ENCODE measurements around the gene TMC6. TPM values are rescaled to one million over a fixed set of nuclear protein-coding genes. Genes with fewer than 3 reads are reported as not detected.

The TMC6 gene
- 0.17 and 1.0 TPM in 2 replicates for total RNA-seq

GRCh38 chr17:78128551-78129350 lies at the start of gene TMC6:
Gene TMC6 (minus strand): TSS chr17:78128755. CDS start chr17:78126832, 1,923 bp downstream.

DNA sequence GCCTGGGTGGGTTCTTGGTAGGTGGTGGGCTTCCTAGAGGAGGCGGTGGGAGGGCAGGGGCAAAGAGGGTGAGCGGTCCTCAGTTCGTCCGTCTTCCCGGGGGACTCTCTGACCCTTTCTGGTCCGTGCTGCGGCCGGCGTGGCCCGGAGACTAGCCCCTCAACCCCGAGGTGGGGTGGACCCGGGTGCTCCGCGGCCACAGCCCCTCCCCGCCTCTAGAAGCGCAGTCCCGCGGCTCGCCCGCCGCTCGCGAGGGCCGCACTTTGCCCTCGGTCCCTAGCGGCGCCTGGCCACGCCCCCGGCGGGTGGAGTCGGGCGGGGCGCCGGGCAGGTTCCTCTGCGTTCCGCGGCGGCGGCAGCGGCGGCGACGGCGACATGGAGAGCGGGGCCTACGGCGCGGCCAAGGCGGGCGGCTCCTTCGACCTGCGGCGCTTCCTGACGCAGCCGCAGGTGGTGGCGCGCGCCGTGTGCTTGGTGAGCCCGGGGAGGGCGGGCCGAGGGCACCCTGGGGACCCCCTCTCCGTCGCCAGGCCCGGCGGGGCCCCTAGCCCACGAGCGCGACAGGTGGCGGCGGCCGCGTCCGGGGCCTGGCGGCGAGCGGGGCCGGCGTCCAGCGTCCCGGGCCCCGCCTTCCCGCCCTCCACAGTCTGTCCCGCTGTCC lies 39.8 kb upstream of the TMC6 start, which contains the start of gene SYNGR2:
TSS of gene SYNGR2 (plus strand) at position 340 of the 661 bp plus-strand sequence. CDS start at position 376, 36 bp downstream.

DNA sequence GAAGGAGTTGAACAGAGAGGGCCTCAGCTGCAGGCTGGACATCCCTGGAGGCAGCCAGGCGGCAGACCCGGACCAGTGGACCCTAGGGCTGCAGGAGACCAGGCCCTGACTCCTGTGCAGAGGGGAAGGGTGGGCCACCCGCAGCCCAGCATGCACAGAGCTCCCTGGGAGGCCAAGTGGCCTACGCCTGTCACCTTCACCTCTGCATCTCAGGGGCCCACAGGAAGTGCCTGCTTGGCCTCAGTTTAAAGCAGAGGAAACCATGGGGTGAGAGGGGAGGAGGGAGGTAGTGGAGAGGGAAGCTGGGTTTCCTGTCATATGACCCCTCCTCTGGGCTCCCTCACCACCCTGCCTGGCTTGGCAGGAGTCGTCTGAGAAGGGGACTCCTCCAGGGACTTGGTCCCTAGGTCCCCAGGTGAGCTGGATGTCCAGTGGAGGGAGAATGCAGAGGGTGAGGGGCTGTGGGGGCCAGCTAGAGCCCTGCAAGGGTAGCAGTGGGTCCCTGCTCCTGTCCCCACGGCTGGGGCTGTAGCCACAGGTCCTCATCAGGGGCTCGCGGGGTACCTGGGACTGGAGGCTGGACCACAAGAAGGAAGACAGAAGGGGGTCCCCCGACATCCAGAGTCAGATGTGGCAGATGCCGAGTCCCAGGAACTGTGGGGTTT lies 2.0 kb upstream of the TMC6 start, which contains the start of gene TMC8:
TSS of gene TMC8 (plus strand) at position 335 of the 665 bp plus-strand sequence. CDS start 818 bp downstream, outside the sequence.

Other genes with a start within 250 kb of the TMC6 start
- 5.3 and 7.6 TPM in 2 replicates for gene TNRC6C, start 170.1 kb downstream of the TMC6 start, total RNA-seq
- not detected in 2 replicates for gene TMC8, start 2.0 kb upstream of the TMC6 start, total RNA-seq
- not detected in 2 replicates for gene C17orf99, start 17.6 kb upstream of the TMC6 start, total RNA-seq
- 3.1 and 11.2 TPM in 2 replicates for gene SYNGR2, start 39.8 kb upstream of the TMC6 start, total RNA-seq
- gene TK1, start 58.3 kb upstream of the TMC6 start, total RNA-seq, result 50.9 and 263 TPM in 2 replicates
- 34.8 and 42.8 TPM in 2 replicates for gene AFMID, start 58.6 kb upstream of the TMC6 start, total RNA-seq
- gene BIRC5, start 85.5 kb upstream of the TMC6 start, total RNA-seq, result 12.6 and 90.8 TPM in 2 replicates
- not detected in 2 replicates for gene TMEM235, start 102.9 kb upstream of the TMC6 start, total RNA-seq
- 103 and 119 TPM in 2 replicates for gene SOCS3, start 231.3 kb upstream of the TMC6 start, total RNA-seq
- 35.6 and 52.1 TPM in 2 replicates for gene PGS1, start 249.9 kb upstream of the TMC6 start, total RNA-seq

All from smooth muscle cell of trachea (primary cell).